ENCODE measurements around the gene DLGAP1.

Gene DLGAP1

GRCh38 chr18:4406856-4407255 is 48.3 kb downstream of the DLGAP1 start:
- ATAC-seq = no peak
- peaks cover 6% of the 10 kb centered on the region for H3K9me3 Mint-ChIP-seq

GRCh38 chr18:4405965-4406364 is 49.1 kb downstream of the DLGAP1 start:
- Mint-ChIP-seq H3K4me3 (no peak overlapping the region), H3K27ac (no peak overlapping the region)
- no peak for ATAC-seq

More at GRCh38 chr18:4406856-4407255, 48.3 kb downstream of the DLGAP1 start:
- DNase-seq (ENCODE audit: low spot score in 2 of 2) = no peak
- Mint-ChIP-seq H3K27ac (no peak overlapping the region), H3K36me3 (no peaks in the 10 kb centered on the region), H3K4me3 (no peak overlapping the region), H3K4me1 (no peaks in the 10 kb centered on the region)

GRCh38 chr18:4403836-4404235 is 51.3 kb downstream of the DLGAP1 start:
- H3K4me1 Mint-ChIP-seq = no peaks in the 10 kb centered on the region
- peaks cover 2% of the 10 kb centered on the region for H3K9me3 Mint-ChIP-seq
- no peak for DNase-seq (ENCODE audit: low spot score in 2 of 2)
- H3K36me3 Mint-ChIP-seq = no peaks in the 10 kb centered on the region
- H3K27ac Mint-ChIP-seq = no peak overlapping the region
- ATAC-seq = no peak
- no peak overlapping the region for H3K4me3 Mint-ChIP-seq

More at GRCh38 chr18:4405965-4406364, 49.1 kb downstream of the DLGAP1 start:
- Mint-ChIP-seq H3K36me3 (no peaks in the 10 kb centered on the region), H3K9me3 (peaks cover 2% of the 10 kb centered on the region), H3K4me1 (no peaks in the 10 kb centered on the region)
- no peak for DNase-seq (ENCODE audit: low spot score in 2 of 2)

GRCh38 chr18:4400911-4401310 is 54.2 kb downstream of the DLGAP1 start:
- ATAC-seq = no peak
- H3K36me3 Mint-ChIP-seq = no peaks in the 10 kb centered on the region
- no peak overlapping the region for H3K4me3 Mint-ChIP-seq
- H3K9me3 Mint-ChIP-seq = peaks cover 9% of the 10 kb centered on the region
- H3K4me1 Mint-ChIP-seq = no peaks in the 10 kb centered on the region
- H3K27ac Mint-ChIP-seq = no peak overlapping the region
- DNase-seq (ENCODE audit: low spot score in 2 of 2) = no peak

- Mint-ChIP-seq H3K4me3 (no peak overlapping the region), H3K9me3 (peaks cover 9% of the 10 kb centered on the region), H3K36me3 (no peaks in the 10 kb centered on the region), H3K4me1 (no peaks in the 10 kb centered on the region), H3K27ac (no peak overlapping the region)
- DNase-seq (ENCODE audit: low spot score in 2 of 2) (no peak), ATAC-seq (no peak)
Measured at GRCh38 chr18:4399929-4400328, 55.2 kb downstream of the DLGAP1 start.

GRCh38 chr18:4394700-4395099 is 60.4 kb downstream of the DLGAP1 start:
- Mint-ChIP-seq H3K4me1 (no peaks in the 10 kb centered on the region), H3K4me3 (no peak overlapping the region), H3K27ac (no peak overlapping the region), H3K9me3 (peaks cover 17% of the 10 kb centered on the region), H3K36me3 (no peaks in the 10 kb centered on the region)
- DNase-seq (ENCODE audit: low spot score in 2 of 2) (no peak), ATAC-seq (no peak)

GRCh38 chr18:4391859-4392258 is 63.2 kb downstream of the DLGAP1 start:
- H3K27ac Mint-ChIP-seq = no peak overlapping the region

GRCh38 chr18:4385876-4386275 is 69.2 kb downstream of the DLGAP1 start:
- Mint-ChIP-seq H3K9me3 (peaks cover 19% of the 10 kb centered on the region), H3K27ac (no peak overlapping the region), H3K4me3 (no peak overlapping the region), H3K4me1 (no peaks in the 10 kb centered on the region), H3K36me3 (no peaks in the 10 kb centered on the region)
- ATAC-seq (no peak), DNase-seq (ENCODE audit: low spot score in 2 of 2) (no peak)

More at GRCh38 chr18:4391859-4392258, 63.2 kb downstream of the DLGAP1 start:
- Mint-ChIP-seq H3K4me1 (no peaks in the 10 kb centered on the region), H3K36me3 (no peaks in the 10 kb centered on the region), H3K4me3 (no peak overlapping the region), H3K9me3 (peaks cover 22% of the 10 kb centered on the region)
- DNase-seq (ENCODE audit: low spot score in 2 of 2) = no peak
- no peak for ATAC-seq

GRCh38 chr18:4384932-4385331 is 70.2 kb downstream of the DLGAP1 start:
- DNase-seq (ENCODE audit: low spot score in 2 of 2) = no peak
- no peak overlapping the region for H3K4me3 Mint-ChIP-seq
- no peak overlapping the region for H3K27ac Mint-ChIP-seq
- no peaks in the 10 kb centered on the region for H3K36me3 Mint-ChIP-seq
- no peaks in the 10 kb centered on the region for H3K4me1 Mint-ChIP-seq
- no peak for ATAC-seq
- H3K9me3 Mint-ChIP-seq = peaks cover 21% of the 10 kb centered on the region

GRCh38 chr18:4374564-4374963 is 80.5 kb downstream of the DLGAP1 start:
- H3K27ac Mint-ChIP-seq = no peak overlapping the region
- no peak overlapping the region for H3K4me3 Mint-ChIP-seq
- no peak for ATAC-seq
- no peak for DNase-seq (ENCODE audit: low spot score in 2 of 2)
- H3K4me1 Mint-ChIP-seq = no peaks in the 10 kb centered on the region
- H3K36me3 Mint-ChIP-seq = no peaks in the 10 kb centered on the region
- H3K9me3 Mint-ChIP-seq = peaks cover 11% of the 10 kb centered on the region

- no peak overlapping the region for H3K27ac Mint-ChIP-seq
- H3K36me3 Mint-ChIP-seq = no peaks in the 10 kb centered on the region
Measured at GRCh38 chr18:4369705-4370104, 85.4 kb downstream of the DLGAP1 start.

GRCh38 chr18:4360221-4360715 is 94.8 kb downstream of the DLGAP1 start:
- Mint-ChIP-seq H3K36me3 (no peaks in the 10 kb centered on the region), H3K4me3 (no peak overlapping the region), H3K9me3 (peaks cover 34% of the 10 kb centered on the region), H3K4me1 (no peaks in the 10 kb centered on the region), H3K27ac (no peak overlapping the region)
- no peak for DNase-seq (ENCODE audit: low spot score in 2 of 2)
- ATAC-seq = no peak

More at GRCh38 chr18:4369705-4370104, 85.4 kb downstream of the DLGAP1 start:
- Mint-ChIP-seq H3K4me1 (no peaks in the 10 kb centered on the region), H3K4me3 (no peak overlapping the region), H3K9me3 (peaks cover 14% of the 10 kb centered on the region)
- ATAC-seq (no peak), DNase-seq (ENCODE audit: low spot score in 2 of 2) (no peak)

- H3K9me3 Mint-ChIP-seq = peaks cover 33% of the 10 kb centered on the region
- no peak overlapping the region for H3K27ac Mint-ChIP-seq
- no peaks in the 10 kb centered on the region for H3K4me1 Mint-ChIP-seq
- H3K4me3 Mint-ChIP-seq = no peak overlapping the region
- no peak for DNase-seq (ENCODE audit: low spot score in 2 of 2)
- ATAC-seq = no peak
- H3K36me3 Mint-ChIP-seq = no peaks in the 10 kb centered on the region
Measured at GRCh38 chr18:4358618-4359017, 96.5 kb downstream of the DLGAP1 start.

GRCh38 chr18:4357579-4357978 is 97.5 kb downstream of the DLGAP1 start:
- ATAC-seq (no peak), DNase-seq (ENCODE audit: low spot score in 2 of 2) (no peak)
- Mint-ChIP-seq H3K9me3 (peaks cover 36% of the 10 kb centered on the region), H3K4me3 (no peak overlapping the region), H3K36me3 (no peaks in the 10 kb centered on the region), H3K27ac (no peak overlapping the region), H3K4me1 (no peaks in the 10 kb centered on the region)

GRCh38 chr18:4356929-4357328 is 98.2 kb downstream of the DLGAP1 start:
- DNase-seq (ENCODE audit: low spot score in 2 of 2) = no peak
- Mint-ChIP-seq H3K4me3 (no peak overlapping the region), H3K27ac (no peak overlapping the region), H3K36me3 (no peaks in the 10 kb centered on the region), H3K9me3 (peaks cover 36% of the 10 kb centered on the region), H3K4me1 (no peaks in the 10 kb centered on the region)
- no peak for ATAC-seq

- Mint-ChIP-seq H3K27ac (no peak overlapping the region), H3K4me3 (no peak overlapping the region), H3K36me3 (no peaks in the 10 kb centered on the region), H3K9me3 (peaks cover 26% of the 10 kb centered on the region), H3K4me1 (no peaks in the 10 kb centered on the region)
- DNase-seq (ENCODE audit: low spot score in 2 of 2) (no peak), ATAC-seq (no peak)
Measured at GRCh38 chr18:4353853-4354418, 101.2 kb downstream of the DLGAP1 start.

Measured in stimulated activated effector memory CD8-positive, alpha-beta T cell treated with anti-CD3 and anti-CD28 coated beads, Interleukin-12 subunit alpha, Interleukin-12 subunit beta, amount 100 ng/mL, for 72 hours (primary cell).